Measurements from ENCODE around the gene RALGPS1.

GRCh38 chr9:127004946-127005769 is 90.6 kb downstream of the RALGPS1 start:
- TF ChIP-seq CTCF (IDR thresholded peaks at IDR 0.05) (no peak), POLR2A (IDR thresholded peaks at IDR 0.05) (peak in 1 of 2 donors; percentile 8)
